H9 (cell line): ENCODE results near the gene ATP8A1. TPM values are rescaled to one million over a fixed set of nuclear protein-coding genes. Genes with fewer than 3 reads are reported as not detected.

ENCODE experiments used
- DNase-seq: peaks from one replicate; pipeline ENCODE4 v3.0.0-alpha.2; 2017
- H2AFZ ChIP-seq: one replicate; pipeline ENCODE4 v1.6.1; 2013; ENCODE audit warnings: mild to moderate bottlenecking, low read length, control low read depth, moderate library complexity
- H2AK5ac ChIP-seq: 2 replicates; pipeline ENCODE4 v1.6.1; 2013; ENCODE audit warnings: low read length, control low read depth, mixed read lengths; ENCODE audit not compliant: insufficient read length
- H2BK120ac ChIP-seq: one replicate; pipeline ENCODE4 v1.6.1; 2013; ENCODE audit warnings: low read depth, mild to moderate bottlenecking, low read length, control low read depth, inconsistent platforms; ENCODE audit not compliant: poor library complexity, severe bottlenecking
- H2BK12ac ChIP-seq: 2 replicates; pipeline ENCODE4 v1.6.1; 2013; ENCODE audit warnings: low read length, control low read depth, mixed read lengths, low read depth; ENCODE audit not compliant: insufficient read length
- H2BK15ac ChIP-seq: 2 replicates; pipeline ENCODE4 v1.6.1; 2013; ENCODE audit warnings: low read depth, low read length, control low read depth
- H2BK20ac ChIP-seq: one replicate; pipeline ENCODE4 v1.6.1; 2013; ENCODE audit warnings: low read depth, mild to moderate bottlenecking, low read length, control low read depth, inconsistent platforms; ENCODE audit not compliant: poor library complexity, severe bottlenecking
- H2BK5ac ChIP-seq: 2 replicates; pipeline ENCODE4 v1.6.1; 2013; ENCODE audit warnings: low read length, control low read depth, mixed read lengths; ENCODE audit not compliant: insufficient read length
- H3K14ac ChIP-seq: 2 replicates; pipeline ENCODE4 v1.6.1; 2013; ENCODE audit warnings: low read length, control low read depth; ENCODE audit not compliant: insufficient read depth
- H3K18ac ChIP-seq: 2 replicates; pipeline ENCODE4 v1.6.1; 2013; ENCODE audit warnings: low read depth, mild to moderate bottlenecking, mixed read lengths, low read length, control low read depth; ENCODE audit not compliant: insufficient read length
- H3K23ac ChIP-seq: 2 replicates; pipeline ENCODE4 v1.6.1; 2013; ENCODE audit warnings: low read length, control low read depth, mixed read lengths, low read depth; ENCODE audit not compliant: insufficient read length
- H3K23me2 ChIP-seq: 2 replicates; pipeline ENCODE4 v1.6.1; 2013; ENCODE audit warnings: low read depth, mild to moderate bottlenecking, mixed read lengths, low read length, control low read depth; ENCODE audit not compliant: insufficient read length, poor library complexity, severe bottlenecking
- H3K27ac ChIP-seq: 2 replicates; pipeline ENCODE4 v1.5.1; 2013; ENCODE audit warnings: low read length, control low read depth, mixed read lengths, low read depth; ENCODE audit not compliant: insufficient read length
- H3K27me3 ChIP-seq: 2 replicates; pipeline ENCODE4 v1.6.1; 2013; ENCODE audit warnings: low read length, control low read depth, inconsistent platforms; ENCODE audit not compliant: insufficient read depth
- H3K4ac ChIP-seq: 2 replicates; pipeline ENCODE4 v1.6.1; 2013; ENCODE audit warnings: low read depth, mild to moderate bottlenecking, control low read depth, inconsistent platforms, low read length, moderate library complexity
- H3K4me1 ChIP-seq: 2 replicates; pipeline ENCODE4 v1.6.1; 2013; ENCODE audit warnings: low read length, control low read depth, inconsistent platforms; ENCODE audit not compliant: insufficient read depth
- H3K4me2 ChIP-seq: 2 replicates; pipeline ENCODE4 v1.6.1; 2013; ENCODE audit warnings: low read length, control low read depth, mixed read lengths; ENCODE audit not compliant: insufficient read length, insufficient read depth
- H3K56ac ChIP-seq: 2 replicates; pipeline ENCODE4 v1.6.1; 2013; ENCODE audit warnings: low read depth, mild to moderate bottlenecking, mixed read lengths, low read length, control low read depth; ENCODE audit not compliant: insufficient read length
- H3K79me1 ChIP-seq: 2 replicates; pipeline ENCODE4 v1.6.1; 2013; ENCODE audit warnings: low read depth, mild to moderate bottlenecking, moderate library complexity, low read length, control low read depth, inconsistent platforms; ENCODE audit not compliant: insufficient read depth, poor library complexity, severe bottlenecking
- H3K79me2 ChIP-seq: 2 replicates; pipeline ENCODE4 v1.6.1; 2013; ENCODE audit warnings: low read length, control low read depth, inconsistent platforms; ENCODE audit not compliant: insufficient read depth
- H3K9ac ChIP-seq: 2 replicates; pipeline ENCODE4 v1.6.1; 2013; ENCODE audit warnings: low read length, control low read depth, mixed read lengths; ENCODE audit not compliant: insufficient read length; ENCODE audit errors: extremely low read depth
- H3K9me3 ChIP-seq: one replicate; pipeline ENCODE4 v1.6.1; 2013; ENCODE audit warnings: low read depth, low read length, inconsistent platforms; ENCODE audit not compliant: control insufficient read depth
- H3T11ph ChIP-seq: one replicate; pipeline ENCODE4 v1.6.1; 2013; ENCODE audit warnings: mild to moderate bottlenecking, low read length, control low read depth, inconsistent platforms
- H4K20me1 ChIP-seq: one replicate; pipeline ENCODE4 v1.6.1; 2013; ENCODE audit not compliant: control insufficient read depth, insufficient read length, insufficient read depth
- H4K5ac ChIP-seq: 2 replicates; pipeline ENCODE4 v1.6.1; 2013; ENCODE audit warnings: low read depth, mild to moderate bottlenecking, mixed read lengths, low read length, control low read depth; ENCODE audit not compliant: insufficient read length
- H4K8ac ChIP-seq: replicated peaks from 2 replicates; pipeline ENCODE4 v1.6.1; 2013; ENCODE audit warnings: low read length, control low read depth, mixed read lengths, low read depth; ENCODE audit not compliant: insufficient read length
- H4K91ac ChIP-seq: 2 replicates; pipeline ENCODE4 v1.6.1; 2013; ENCODE audit warnings: low read depth, mild to moderate bottlenecking, moderate library complexity, mixed read lengths, low read length, control low read depth; ENCODE audit not compliant: insufficient read length
- H3K27ac Mint-ChIP-seq, 3 experiments: 2 replicates in 2 of 3; 3 replicates in 1 of 3; pipeline ENCODE4 v1.8.0; 2020 to 2021; ENCODE audit warnings: mixed read lengths in 3 of 3, mild to moderate bottlenecking in 1 of 3, moderate library complexity in 1 of 3
- H3K27me3 Mint-ChIP-seq: 2 replicates; pipeline ENCODE4 v1.8.0; 2021; ENCODE audit warnings: low read depth, mild to moderate bottlenecking, moderate library complexity, mixed read lengths
- H3K36me3 Mint-ChIP-seq, 3 experiments: 2 replicates in 2 of 3; 3 replicates in 1 of 3; pipeline ENCODE4 v1.8.0; 2020 to 2021; ENCODE audit warnings: low read depth in 3 of 3, mixed read lengths in 3 of 3; ENCODE audit not compliant: insufficient read depth in 1 of 3
- H3K4me1 Mint-ChIP-seq, 2 experiments: 2 replicates each; pipeline ENCODE4 v1.8.0; 2020; ENCODE audit warnings: mixed read lengths in 2 of 2
- H3K4me3 Mint-ChIP-seq, 2 experiments: 2 replicates in 1 of 2; 3 replicates in 1 of 2; pipeline ENCODE4 v1.8.0; 2020 to 2021; ENCODE audit warnings: mild to moderate bottlenecking in 2 of 2, mixed read lengths in 2 of 2, moderate library complexity in 1 of 2
- H3K9me3 Mint-ChIP-seq, 2 experiments: 2 replicates in 1 of 2; 3 replicates in 1 of 2; pipeline ENCODE4 v1.8.0; 2020; ENCODE audit warnings: mild to moderate bottlenecking in 2 of 2, mixed read lengths in 2 of 2, moderate library complexity in 1 of 2
- CTCF ChIP-seq: fragments of 200-600 bp; sonication (generic); conservative IDR thresholded peaks from 3 replicates; pipeline ENCODE4 v1.8.0; 2021; ENCODE audit warnings: antibody characterized with exemption, mild to moderate bottlenecking
- WGBS: extraction: QIAGEN DNeasy Blood & Tissue Kit; methylation state at CpG from one replicate; pipeline ENCODE4 v1.1.7; 2013; ENCODE audit warnings: missing lambda C conversion rate, low lambda C conversion rate, mixed read lengths; ENCODE audit not compliant: insufficient read length; ENCODE audit errors: extremely low coverage; 5-methylcytosine and 5-hydroxymethylcytosine counted together
- total RNA-seq: library from RNA; stranded (reverse); gene quantifications from 2 replicates; pipeline ENCODE4 v1.2.1, GENCODE V29; 2021

Gene ATP8A1
- total RNA-seq, 1 experiment from 2014 or later: 5.1 TPM

- no peaks in the 10 kb centered on the region for H3K79me2 ChIP-seq
- no peaks in the 10 kb centered on the region for H3K79me1 ChIP-seq
- H3T11ph ChIP-seq: no peak overlapping the region
- H2BK120ac ChIP-seq: no peak overlapping the region
- H2BK20ac ChIP-seq: no peak overlapping the region
- H4K20me1 ChIP-seq: no peaks in the 10 kb centered on the region
- no peak overlapping the region for H3K18ac ChIP-seq
- no peak overlapping the region for H2BK15ac ChIP-seq
- H3K9ac ChIP-seq: no peak overlapping the region
- Mint-ChIP-seq H3K27ac (peak overlapping the region in 2 of 3 experiments; percentile 39 to 42; a peak in 1 of 7 replicates), H3K36me3 (no peaks in the 10 kb centered on the region; a peak in 3 of 7 replicates), H3K4me1 (peaks cover 57 to 61% of the 10 kb centered on the region in 2 experiments), H3K4me3 (no peak overlapping the region), H3K9me3 (no peaks in the 10 kb centered on the region; a peak in 2 of 5 replicates), H3K27me3 (peaks cover 12% of the 10 kb centered on the region)
- H3K23ac ChIP-seq: no peak overlapping the region
- TF ChIP-seq CTCF: no peak
- H3K4me2 ChIP-seq: peak overlapping the region; percentile 18
- no peaks in the 10 kb centered on the region for H3K9me3 ChIP-seq
- H3K27ac ChIP-seq: no peak overlapping the region
- H3K14ac ChIP-seq: no peak overlapping the region; the same call in 1 of the 2 replicates
- no peak overlapping the region for H3K4ac ChIP-seq
- no peak overlapping the region for H4K91ac ChIP-seq
- H2BK12ac ChIP-seq: no peak overlapping the region
- H4K8ac ChIP-seq: no peak overlapping the region
- H3K56ac ChIP-seq: no peak overlapping the region
- no peak overlapping the region for H2AK5ac ChIP-seq
- WGBS: no CpG with 5 or more reads among the region's 2 CpGs
- no peak overlapping the region for H2BK5ac ChIP-seq
- peaks cover 20% of the 10 kb centered on the region; the same call in 1 of the 2 replicates for H3K4me1 ChIP-seq
- H3K23me2 ChIP-seq: no peaks in the 10 kb centered on the region
- DNase-seq: peak; percentile 35
- H2AFZ ChIP-seq: no peak overlapping the region
- H3K27me3 ChIP-seq: no peaks in the 10 kb centered on the region
- H4K5ac ChIP-seq: no peak overlapping the region
Observed at GRCh38 chr4:42428036-42428435, 228.9 kb downstream of the ATP8A1 start.
